ENCODE results near the gene PTTG1IP2. TPM values are rescaled to one million over a fixed set of nuclear protein-coding genes. Genes with fewer than 3 reads are reported as not detected.

PTTG1IP2 gene
- total and polyA plus RNA-seq, 9 of the 15 experiments (the other 6 are each of a cell fraction or from before 2014, with no cell fraction given), result not detected

- no peak for TF ChIP-seq BRF2 (IDR thresholded peaks at IDR 0.05; ENCODE audit: borderline replicate concordance, insufficient read depth, insufficient read length)
- no peak for TF ChIP-seq STAG1 (CRISPR knock-in tag; IDR thresholded peaks at IDR 0.05; ENCODE audit: borderline replicate concordance)
- no peak for TF ChIP-seq NCOA4 (IDR thresholded peaks at IDR 0.05; ENCODE audit: partially characterized antibody)
- no peak for TF ChIP-seq KDM5B (IDR thresholded peaks at IDR 0.05; ENCODE audit: insufficient replicate concordance, low read depth, low read length)
- no peak for TF ChIP-seq TBP (optimal IDR thresholded peaks at IDR 0.05; ENCODE audit: low read depth, low read length)
- TF ChIP-seq CLOCK (CRISPR knock-in tag; IDR thresholded peaks at IDR 0.05; ENCODE audit: borderline replicate concordance), result no peak
- no peak for TF ChIP-seq TSHZ1 (CRISPR knock-in tag; IDR thresholded peaks at IDR 0.05)
Observed at GRCh38 chr7:90503367-90503766, 33.9 kb downstream of the PTTG1IP2 start (continued).
